Astrocyte (in vitro differentiated cells and primary cell): ENCODE results near the gene ALPG.

ENCODE experiments used
- EZH2 ChIP-seq: IDR thresholded peaks from 2 replicates; pipeline ENCODE4 v1.6.1; 2012; ENCODE audit warnings: mild to moderate bottlenecking, low read length, inconsistent platforms; ENCODE audit not compliant: insufficient read depth
- TF ChIP-seq, protein P1 (sequence below): IDR thresholded peaks from 2 replicates; pipeline ENCODE4 v1.5.1; 2011; ENCODE audit warnings: low read depth, mild to moderate bottlenecking, inconsistent platforms, low read length, moderate library complexity; ENCODE audit not compliant: insufficient read depth

- TF ChIP-seq, protein P1, sequence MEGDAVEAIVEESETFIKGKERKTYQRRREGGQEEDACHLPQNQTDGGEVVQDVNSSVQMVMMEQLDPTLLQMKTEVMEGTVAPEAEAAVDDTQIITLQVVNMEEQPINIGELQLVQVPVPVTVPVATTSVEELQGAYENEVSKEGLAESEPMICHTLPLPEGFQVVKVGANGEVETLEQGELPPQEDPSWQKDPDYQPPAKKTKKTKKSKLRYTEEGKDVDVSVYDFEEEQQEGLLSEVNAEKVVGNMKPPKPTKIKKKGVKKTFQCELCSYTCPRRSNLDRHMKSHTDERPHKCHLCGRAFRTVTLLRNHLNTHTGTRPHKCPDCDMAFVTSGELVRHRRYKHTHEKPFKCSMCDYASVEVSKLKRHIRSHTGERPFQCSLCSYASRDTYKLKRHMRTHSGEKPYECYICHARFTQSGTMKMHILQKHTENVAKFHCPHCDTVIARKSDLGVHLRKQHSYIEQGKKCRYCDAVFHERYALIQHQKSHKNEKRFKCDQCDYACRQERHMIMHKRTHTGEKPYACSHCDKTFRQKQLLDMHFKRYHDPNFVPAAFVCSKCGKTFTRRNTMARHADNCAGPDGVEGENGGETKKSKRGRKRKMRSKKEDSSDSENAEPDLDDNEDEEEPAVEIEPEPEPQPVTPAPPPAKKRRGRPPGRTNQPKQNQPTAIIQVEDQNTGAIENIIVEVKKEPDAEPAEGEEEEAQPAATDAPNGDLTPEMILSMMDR, result no peak
- TF ChIP-seq EZH2, result no peak
Measured at GRCh38 chr2:232376713-232377112, 29.9 kb upstream of the ALPG start.
